H9 (cell line): ENCODE results near the gene DPYSL5. TPM values are rescaled to one million over a fixed set of nuclear protein-coding genes. Genes with fewer than 3 reads are reported as not detected.

Experiments
- DNase-seq: peaks from one replicate; pipeline ENCODE4 v3.0.0-alpha.2; 2017
- H2AFZ ChIP-seq: one replicate; pipeline ENCODE4 v1.6.1; 2013; ENCODE audit warnings: mild to moderate bottlenecking, low read length, control low read depth, moderate library complexity
- H2AK5ac ChIP-seq: 2 replicates; pipeline ENCODE4 v1.6.1; 2013; ENCODE audit warnings: low read length, control low read depth, mixed read lengths; ENCODE audit not compliant: insufficient read length
- H2BK120ac ChIP-seq: one replicate; pipeline ENCODE4 v1.6.1; 2013; ENCODE audit warnings: low read depth, mild to moderate bottlenecking, low read length, control low read depth, inconsistent platforms; ENCODE audit not compliant: poor library complexity, severe bottlenecking
- H2BK12ac ChIP-seq: 2 replicates; pipeline ENCODE4 v1.6.1; 2013; ENCODE audit warnings: low read length, control low read depth, mixed read lengths, low read depth; ENCODE audit not compliant: insufficient read length
- H2BK15ac ChIP-seq: 2 replicates; pipeline ENCODE4 v1.6.1; 2013; ENCODE audit warnings: low read depth, low read length, control low read depth
- H2BK20ac ChIP-seq: one replicate; pipeline ENCODE4 v1.6.1; 2013; ENCODE audit warnings: low read depth, mild to moderate bottlenecking, low read length, control low read depth, inconsistent platforms; ENCODE audit not compliant: poor library complexity, severe bottlenecking
- H2BK5ac ChIP-seq: 2 replicates; pipeline ENCODE4 v1.6.1; 2013; ENCODE audit warnings: low read length, control low read depth, mixed read lengths; ENCODE audit not compliant: insufficient read length
- H3K14ac ChIP-seq: 2 replicates; pipeline ENCODE4 v1.6.1; 2013; ENCODE audit warnings: low read length, control low read depth; ENCODE audit not compliant: insufficient read depth
- H3K18ac ChIP-seq: 2 replicates; pipeline ENCODE4 v1.6.1; 2013; ENCODE audit warnings: low read depth, mild to moderate bottlenecking, mixed read lengths, low read length, control low read depth; ENCODE audit not compliant: insufficient read length
- H3K23ac ChIP-seq: 2 replicates; pipeline ENCODE4 v1.6.1; 2013; ENCODE audit warnings: low read length, control low read depth, mixed read lengths, low read depth; ENCODE audit not compliant: insufficient read length
- H3K23me2 ChIP-seq: 2 replicates; pipeline ENCODE4 v1.6.1; 2013; ENCODE audit warnings: low read depth, mild to moderate bottlenecking, mixed read lengths, low read length, control low read depth; ENCODE audit not compliant: insufficient read length, poor library complexity, severe bottlenecking
- H3K27ac ChIP-seq: 2 replicates; pipeline ENCODE4 v1.5.1; 2013; ENCODE audit warnings: low read length, control low read depth, mixed read lengths, low read depth; ENCODE audit not compliant: insufficient read length
- H3K27me3 ChIP-seq: 2 replicates; pipeline ENCODE4 v1.6.1; 2013; ENCODE audit warnings: low read length, control low read depth, inconsistent platforms; ENCODE audit not compliant: insufficient read depth
- H3K4ac ChIP-seq: 2 replicates; pipeline ENCODE4 v1.6.1; 2013; ENCODE audit warnings: low read depth, mild to moderate bottlenecking, control low read depth, inconsistent platforms, low read length, moderate library complexity
- H3K4me1 ChIP-seq: 2 replicates; pipeline ENCODE4 v1.6.1; 2013; ENCODE audit warnings: low read length, control low read depth, inconsistent platforms; ENCODE audit not compliant: insufficient read depth
- H3K4me2 ChIP-seq: 2 replicates; pipeline ENCODE4 v1.6.1; 2013; ENCODE audit warnings: low read length, control low read depth, mixed read lengths; ENCODE audit not compliant: insufficient read length, insufficient read depth
- H3K56ac ChIP-seq: 2 replicates; pipeline ENCODE4 v1.6.1; 2013; ENCODE audit warnings: low read depth, mild to moderate bottlenecking, mixed read lengths, low read length, control low read depth; ENCODE audit not compliant: insufficient read length
- H3K79me1 ChIP-seq: 2 replicates; pipeline ENCODE4 v1.6.1; 2013; ENCODE audit warnings: low read depth, mild to moderate bottlenecking, moderate library complexity, low read length, control low read depth, inconsistent platforms; ENCODE audit not compliant: insufficient read depth, poor library complexity, severe bottlenecking
- H3K79me2 ChIP-seq: 2 replicates; pipeline ENCODE4 v1.6.1; 2013; ENCODE audit warnings: low read length, control low read depth, inconsistent platforms; ENCODE audit not compliant: insufficient read depth
- H3K9ac ChIP-seq: 2 replicates; pipeline ENCODE4 v1.6.1; 2013; ENCODE audit warnings: low read length, control low read depth, mixed read lengths; ENCODE audit not compliant: insufficient read length; ENCODE audit errors: extremely low read depth
- H3K9me3 ChIP-seq: one replicate; pipeline ENCODE4 v1.6.1; 2013; ENCODE audit warnings: low read depth, low read length, inconsistent platforms; ENCODE audit not compliant: control insufficient read depth
- H3T11ph ChIP-seq: one replicate; pipeline ENCODE4 v1.6.1; 2013; ENCODE audit warnings: mild to moderate bottlenecking, low read length, control low read depth, inconsistent platforms
- H4K20me1 ChIP-seq: one replicate; pipeline ENCODE4 v1.6.1; 2013; ENCODE audit not compliant: control insufficient read depth, insufficient read length, insufficient read depth
- H4K5ac ChIP-seq: 2 replicates; pipeline ENCODE4 v1.6.1; 2013; ENCODE audit warnings: low read depth, mild to moderate bottlenecking, mixed read lengths, low read length, control low read depth; ENCODE audit not compliant: insufficient read length
- H4K8ac ChIP-seq: replicated peaks from 2 replicates; pipeline ENCODE4 v1.6.1; 2013; ENCODE audit warnings: low read length, control low read depth, mixed read lengths, low read depth; ENCODE audit not compliant: insufficient read length
- H4K91ac ChIP-seq: 2 replicates; pipeline ENCODE4 v1.6.1; 2013; ENCODE audit warnings: low read depth, mild to moderate bottlenecking, moderate library complexity, mixed read lengths, low read length, control low read depth; ENCODE audit not compliant: insufficient read length
- H3K27ac Mint-ChIP-seq, 3 experiments: 2 replicates in 2 of 3; 3 replicates in 1 of 3; pipeline ENCODE4 v1.8.0; 2020 to 2021; ENCODE audit warnings: mixed read lengths in 3 of 3, mild to moderate bottlenecking in 1 of 3, moderate library complexity in 1 of 3
- H3K27me3 Mint-ChIP-seq: 2 replicates; pipeline ENCODE4 v1.8.0; 2021; ENCODE audit warnings: low read depth, mild to moderate bottlenecking, moderate library complexity, mixed read lengths
- H3K36me3 Mint-ChIP-seq, 3 experiments: 2 replicates in 2 of 3; 3 replicates in 1 of 3; pipeline ENCODE4 v1.8.0; 2020 to 2021; ENCODE audit warnings: low read depth in 3 of 3, mixed read lengths in 3 of 3; ENCODE audit not compliant: insufficient read depth in 1 of 3
- H3K4me1 Mint-ChIP-seq, 2 experiments: 2 replicates each; pipeline ENCODE4 v1.8.0; 2020; ENCODE audit warnings: mixed read lengths in 2 of 2
- H3K4me3 Mint-ChIP-seq, 2 experiments: 2 replicates in 1 of 2; 3 replicates in 1 of 2; pipeline ENCODE4 v1.8.0; 2020 to 2021; ENCODE audit warnings: mild to moderate bottlenecking in 2 of 2, mixed read lengths in 2 of 2, moderate library complexity in 1 of 2
- H3K9me3 Mint-ChIP-seq, 2 experiments: 2 replicates in 1 of 2; 3 replicates in 1 of 2; pipeline ENCODE4 v1.8.0; 2020; ENCODE audit warnings: mild to moderate bottlenecking in 2 of 2, mixed read lengths in 2 of 2, moderate library complexity in 1 of 2
- WGBS: extraction: QIAGEN DNeasy Blood & Tissue Kit; methylation state at CpG from one replicate; pipeline ENCODE4 v1.1.7; 2013; ENCODE audit warnings: missing lambda C conversion rate, low lambda C conversion rate, mixed read lengths; ENCODE audit not compliant: insufficient read length; ENCODE audit errors: extremely low coverage; 5-methylcytosine and 5-hydroxymethylcytosine counted together
- total RNA-seq: library from RNA; stranded (reverse); gene quantifications from 2 replicates; pipeline ENCODE4 v1.2.1, GENCODE V29; 2021
- TF ChIP-seq, protein P1 (sequence below): fragments of 200-600 bp; sonication (generic); conservative IDR thresholded peaks from 3 replicates; pipeline ENCODE4 v1.8.0; 2021; ENCODE audit warnings: antibody characterized with exemption, mild to moderate bottlenecking

Gene DPYSL5
- total RNA-seq, 1 experiment from 2014 or later = 6.4 TPM

DNA sequence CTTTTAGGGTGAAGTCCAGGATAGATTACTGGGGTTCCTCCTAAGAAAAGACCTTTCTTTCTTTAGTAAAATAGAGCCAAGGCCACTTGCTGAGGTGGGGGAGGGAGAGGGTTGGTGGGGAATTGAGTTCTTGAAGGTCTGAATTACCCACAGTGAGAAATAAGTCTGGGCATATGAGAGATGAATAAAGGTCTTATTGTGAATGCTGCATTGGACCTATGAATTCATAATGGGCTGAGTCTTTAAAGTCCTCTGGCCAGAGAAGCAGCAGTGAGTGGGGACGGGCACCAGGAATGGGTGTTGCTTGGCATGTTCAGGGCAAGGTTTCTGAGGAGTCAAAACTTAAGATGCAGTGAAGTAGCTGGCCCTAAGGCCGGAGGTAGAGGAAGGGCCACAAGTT lies 133.0 kb downstream of the DPYSL5 start:
- Histone ChIP-seq H3K56ac (no peak overlapping the region), H4K5ac (no peak overlapping the region), H3K23ac (no peak overlapping the region), H2BK20ac (no peak overlapping the region), H3K79me1 (no peaks in the 10 kb centered on the region), H4K20me1 (no peaks in the 10 kb centered on the region), H2AFZ (no peak overlapping the region), H4K8ac (no peak overlapping the region), H2BK12ac (no peak overlapping the region), H3K4me1 (no peaks in the 10 kb centered on the region), H2BK120ac (no peak overlapping the region), H4K91ac (no peak overlapping the region), H2AK5ac (no peak overlapping the region), H3K9me3 (no peaks in the 10 kb centered on the region), H3K79me2 (no peaks in the 10 kb centered on the region), H3K9ac (no peak overlapping the region), H2BK15ac (no peak overlapping the region), H3K18ac (no peak overlapping the region), H3K27me3 (no peaks in the 10 kb centered on the region), H2BK5ac (no peak overlapping the region), H3K4me2 (no peak overlapping the region), H3K27ac (no peak overlapping the region), H3T11ph (no peak overlapping the region), H3K23me2 (no peaks in the 10 kb centered on the region), H3K4ac (no peak overlapping the region), H3K14ac (no peak overlapping the region)
- Mint-ChIP-seq H3K9me3 (no peaks in the 10 kb centered on the region), H3K4me1 (peaks cover 0 to 2% of the 10 kb centered on the region in 2 experiments; a peak in 1 of 4 replicates), H3K27me3 (peaks cover 4% of the 10 kb centered on the region), H3K36me3 (no peaks in the 10 kb centered on the region), H3K27ac (no peak overlapping the region), H3K4me3 (no peak overlapping the region)
- DNase-seq = no peak
- TF ChIP-seq, protein P1, sequence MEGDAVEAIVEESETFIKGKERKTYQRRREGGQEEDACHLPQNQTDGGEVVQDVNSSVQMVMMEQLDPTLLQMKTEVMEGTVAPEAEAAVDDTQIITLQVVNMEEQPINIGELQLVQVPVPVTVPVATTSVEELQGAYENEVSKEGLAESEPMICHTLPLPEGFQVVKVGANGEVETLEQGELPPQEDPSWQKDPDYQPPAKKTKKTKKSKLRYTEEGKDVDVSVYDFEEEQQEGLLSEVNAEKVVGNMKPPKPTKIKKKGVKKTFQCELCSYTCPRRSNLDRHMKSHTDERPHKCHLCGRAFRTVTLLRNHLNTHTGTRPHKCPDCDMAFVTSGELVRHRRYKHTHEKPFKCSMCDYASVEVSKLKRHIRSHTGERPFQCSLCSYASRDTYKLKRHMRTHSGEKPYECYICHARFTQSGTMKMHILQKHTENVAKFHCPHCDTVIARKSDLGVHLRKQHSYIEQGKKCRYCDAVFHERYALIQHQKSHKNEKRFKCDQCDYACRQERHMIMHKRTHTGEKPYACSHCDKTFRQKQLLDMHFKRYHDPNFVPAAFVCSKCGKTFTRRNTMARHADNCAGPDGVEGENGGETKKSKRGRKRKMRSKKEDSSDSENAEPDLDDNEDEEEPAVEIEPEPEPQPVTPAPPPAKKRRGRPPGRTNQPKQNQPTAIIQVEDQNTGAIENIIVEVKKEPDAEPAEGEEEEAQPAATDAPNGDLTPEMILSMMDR = no peak
- no CpG with 5 or more reads among the region's 2 CpGs for WGBS
